Keratinocyte (primary cell): ENCODE measurements around the gene AP4M1. TPM values are rescaled to one million over a fixed set of nuclear protein-coding genes. Genes with fewer than 3 reads are reported as not detected.

Experiments
- DNase-seq: peaks from one replicate; pipeline ENCODE4 v3.0.0-alpha.2; 2011; ENCODE audit warnings: low read depth, missing footprints, low spot score
- FAIRE-seq: peaks from 2 replicates; lab custom pipeline; 2011; peaks lifted over from hg19 to GRCh38; lab: Jason Lieb, UNC
- H2AFZ ChIP-seq: 2 replicates; pipeline ENCODE4 v1.6.0; 2012; ENCODE audit warnings: low read length, control low read depth, inconsistent platforms; ENCODE audit not compliant: control insufficient read depth
- H3K27ac ChIP-seq: 2 replicates; pipeline ENCODE4 v1.5.1; 2011; ENCODE audit warnings: low read length; ENCODE audit not compliant: control insufficient read depth, insufficient read depth
- H3K27me3 ChIP-seq: 3 replicates; pipeline ENCODE4 v1.6.0; 2011; ENCODE audit warnings: low read length; ENCODE audit not compliant: control insufficient read depth, insufficient read depth; ENCODE audit errors: extremely low read depth
- H3K36me3 ChIP-seq, 2 experiments: 2 replicates in 1 of 2; 3 replicates in 1 of 2; pipeline ENCODE4 v1.5.1; 2011; ENCODE audit warnings: low read length in 2 of 2, mild to moderate bottlenecking in 1 of 2; ENCODE audit not compliant: control insufficient read depth in 2 of 2, insufficient read depth in 2 of 2; ENCODE audit errors: extremely low read depth in 1 of 2
- H3K4me1 ChIP-seq: 3 replicates; pipeline ENCODE4 v1.5.1; 2011; ENCODE audit warnings: low read length; ENCODE audit not compliant: control insufficient read depth, insufficient read depth; ENCODE audit errors: extremely low read depth
- H3K4me2 ChIP-seq: 3 replicates; pipeline ENCODE4 v1.6.0; 2011; ENCODE audit warnings: low read depth, low read length; ENCODE audit not compliant: control insufficient read depth, insufficient read depth; ENCODE audit errors: extremely low read depth
- H3K4me3 ChIP-seq, 3 experiments: fragments of 200-600 bp in 1 of 3; sonication (generic) in 1 of 3; 2 replicates in 2 of 3; 3 replicates in 1 of 3; pipeline ENCODE4 v1.5.1; 2011 to 2016; ENCODE audit warnings: low read length in 3 of 3, mild to moderate bottlenecking in 3 of 3, control low read depth in 2 of 3, inconsistent platforms in 1 of 3, low read depth in 1 of 3, mixed read lengths in 1 of 3, mixed run types in 1 of 3, moderate library complexity in 1 of 3; ENCODE audit not compliant: control insufficient read depth in 2 of 3, insufficient read depth in 2 of 3; ENCODE audit errors: extremely low read depth in 1 of 3
- H3K79me2 ChIP-seq: 2 replicates; pipeline ENCODE4 v1.6.0; 2012; ENCODE audit warnings: low read length; ENCODE audit not compliant: control insufficient read depth, insufficient read depth
- H3K9ac ChIP-seq: 3 replicates; pipeline ENCODE4 v1.6.0; 2011; ENCODE audit warnings: low read length; ENCODE audit not compliant: control insufficient read depth, insufficient read depth; ENCODE audit errors: extremely low read depth
- H3K9me1 ChIP-seq: 3 replicates; pipeline ENCODE4 v1.6.0; 2011; ENCODE audit warnings: low read length; ENCODE audit not compliant: control insufficient read depth, insufficient read depth; ENCODE audit errors: extremely low read depth
- H3K9me3 ChIP-seq: 2 replicates; pipeline ENCODE4 v1.5.1; 2012; ENCODE audit warnings: low read depth, low read length; ENCODE audit not compliant: control insufficient read depth
- H4K20me1 ChIP-seq: 3 replicates; pipeline ENCODE4 v1.6.0; 2011; ENCODE audit warnings: low read length; ENCODE audit not compliant: control insufficient read depth, insufficient read depth; ENCODE audit errors: extremely low read depth
- EZH2 ChIP-seq: IDR thresholded peaks from one replicate; pipeline ENCODE4 v1.6.1; 2012; ENCODE audit warnings: inconsistent platforms, mild to moderate bottlenecking, low read length, moderate library complexity
- dilution Hi-C: fragments of 300-500 bp; cut with MboI; formaldehyde crosslinking; loops from one replicate; pipeline ENCODE4 v1.7.0; 2020; ENCODE audit warnings: low sequenced_read_pairs; ENCODE audit not compliant: extremely low pct_ligation_motif_present
- polyA plus RNA-seq, 5 experiments: library from polyadenylated mRNA; depleted of rRNA in 3 of 5; stranded (reverse) in 3 of 5; stranded (forward) in 1 of 5; unstranded in 1 of 5; fragments of >200 nt; gene quantifications; 1 replicate in 1 of 5; 2 replicates in 3 of 5; 3 replicates in 1 of 5; pipeline versions ENCODE4 v1.2.1 to v1.2.3, GENCODE V29; 2011 to 2012; ENCODE audit warnings: missing spikeins in 2 of 5, low read depth in 1 of 5, low replicate concordance in 1 of 5
- TF ChIP-seq, protein P1 (sequence below), 3 experiments: IDR thresholded peaks in 1 of 3; conservative IDR thresholded peaks in 1 of 3; optimal IDR thresholded peaks in 1 of 3; 2 replicates in 2 of 3; 3 replicates in 1 of 3; pipeline versions ENCODE3 to v1.5.1; 2011; ENCODE audit warnings: low read length in 3 of 3, mild to moderate bottlenecking in 3 of 3, moderate library complexity in 2 of 3, control low read depth in 1 of 3, inconsistent platforms in 1 of 3; ENCODE audit not compliant: insufficient read depth in 2 of 3; ENCODE audit errors: extremely low read depth in 1 of 3

Gene AP4M1
- polyA plus RNA-seq, 1 donor (not counting 4 experiments of a cell fraction or from before 2014, with no cell fraction given) = 14.2 TPM

DNA sequence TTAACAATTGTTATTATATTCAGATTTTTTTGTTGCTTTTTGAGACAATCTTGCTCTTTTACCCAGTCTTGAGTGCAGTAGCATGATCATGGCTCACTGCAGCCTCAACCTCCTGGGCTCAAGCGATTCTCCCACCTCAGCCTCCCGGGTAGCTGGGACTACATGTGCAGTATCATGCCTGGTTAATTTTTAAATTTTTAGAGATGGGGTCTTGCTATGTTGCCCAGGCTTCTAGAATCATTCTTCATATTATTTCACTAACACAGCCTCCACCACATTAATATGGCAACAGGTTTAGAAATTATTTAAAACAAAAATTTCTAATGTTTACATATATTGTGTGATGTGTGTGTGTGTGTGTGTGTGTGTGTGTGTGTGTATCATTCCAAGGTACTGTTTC is 45.8 kb downstream of the AP4M1 start:
- Histone ChIP-seq H3K36me3 (no peaks in the 10 kb centered on the region), H3K9me1 (no peaks in the 10 kb centered on the region), H4K20me1 (no peaks in the 10 kb centered on the region), H3K9me3 (no peaks in the 10 kb centered on the region), H2AFZ (no peak overlapping the region), H3K27me3 (no peaks in the 10 kb centered on the region), H3K27ac (no peak overlapping the region), H3K79me2 (peaks cover 15% of the 10 kb centered on the region), H3K4me1 (peaks cover 18% of the 10 kb centered on the region), H3K4me2 (no peak overlapping the region), H3K9ac (no peak overlapping the region), H3K4me3 (no peak overlapping the region)
- FAIRE-seq (no peak), DNase-seq (no peak)
- dilution Hi-C loops = no loop called here
- TF ChIP-seq EZH2 = no peak
- TF ChIP-seq, protein P1, sequence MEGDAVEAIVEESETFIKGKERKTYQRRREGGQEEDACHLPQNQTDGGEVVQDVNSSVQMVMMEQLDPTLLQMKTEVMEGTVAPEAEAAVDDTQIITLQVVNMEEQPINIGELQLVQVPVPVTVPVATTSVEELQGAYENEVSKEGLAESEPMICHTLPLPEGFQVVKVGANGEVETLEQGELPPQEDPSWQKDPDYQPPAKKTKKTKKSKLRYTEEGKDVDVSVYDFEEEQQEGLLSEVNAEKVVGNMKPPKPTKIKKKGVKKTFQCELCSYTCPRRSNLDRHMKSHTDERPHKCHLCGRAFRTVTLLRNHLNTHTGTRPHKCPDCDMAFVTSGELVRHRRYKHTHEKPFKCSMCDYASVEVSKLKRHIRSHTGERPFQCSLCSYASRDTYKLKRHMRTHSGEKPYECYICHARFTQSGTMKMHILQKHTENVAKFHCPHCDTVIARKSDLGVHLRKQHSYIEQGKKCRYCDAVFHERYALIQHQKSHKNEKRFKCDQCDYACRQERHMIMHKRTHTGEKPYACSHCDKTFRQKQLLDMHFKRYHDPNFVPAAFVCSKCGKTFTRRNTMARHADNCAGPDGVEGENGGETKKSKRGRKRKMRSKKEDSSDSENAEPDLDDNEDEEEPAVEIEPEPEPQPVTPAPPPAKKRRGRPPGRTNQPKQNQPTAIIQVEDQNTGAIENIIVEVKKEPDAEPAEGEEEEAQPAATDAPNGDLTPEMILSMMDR (optimal IDR thresholded peaks at IDR 0.05 in 1 of 3, IDR thresholded peaks at IDR 0.05 in 1 of 3, conservative IDR thresholded peaks at IDR 0.05 in 1 of 3; ENCODE audit: extremely low read depth in 1 of 3, insufficient read depth in 2 of 3, low read length in 3 of 3) = no peak

DNA sequence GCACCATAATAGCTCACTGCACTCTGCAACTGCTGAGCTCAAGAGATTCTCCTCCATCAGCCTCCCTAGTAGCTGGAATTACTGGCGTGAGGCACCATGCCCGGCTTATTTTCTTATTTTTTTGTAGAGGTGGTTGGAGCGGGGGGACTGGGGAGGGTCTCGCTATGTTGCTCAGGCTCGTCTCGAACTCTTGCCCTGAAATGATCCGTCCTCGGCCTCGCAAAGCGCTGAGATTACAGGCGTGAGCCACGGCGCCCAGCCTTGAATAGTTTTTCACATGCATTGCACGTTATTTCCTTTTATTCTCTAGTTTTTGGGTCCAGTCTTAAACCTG is 46.7 kb downstream of the AP4M1 start:
- Histone ChIP-seq H3K9ac (peak overlapping the region; percentile 78), H3K27ac (peak overlapping the region; percentile 63), H3K79me2 (peaks cover 15% of the 10 kb centered on the region)

More for the DNA sequence above, 46.7 kb downstream of the AP4M1 start:
- peak overlapping the region; percentile 89 for H3K4me2 ChIP-seq
- no peak for FAIRE-seq
- peak overlapping the region; percentile 84 for H2AFZ ChIP-seq
- no peaks in the 10 kb centered on the region for H3K27me3 ChIP-seq
- dilution Hi-C loops = no loop called here
- no peaks in the 10 kb centered on the region for H3K9me1 ChIP-seq
- peaks cover 18% of the 10 kb centered on the region for H3K4me1 ChIP-seq
- DNase-seq = no peak
- peak overlapping the region; percentile 26 to 75 (median 55) for H3K4me3 ChIP-seq
- TF ChIP-seq, protein P1 (optimal IDR thresholded peaks at IDR 0.05 in 1 of 3, IDR thresholded peaks at IDR 0.05 in 1 of 3, conservative IDR thresholded peaks at IDR 0.05 in 1 of 3; ENCODE audit: extremely low read depth in 1 of 3, insufficient read depth in 2 of 3, low read length in 3 of 3) = no peak
- TF ChIP-seq EZH2 = no peak
- no peaks in the 10 kb centered on the region for H3K9me3 ChIP-seq
- no peaks in the 10 kb centered on the region for H4K20me1 ChIP-seq
- H3K36me3 ChIP-seq = no peaks in the 10 kb centered on the region
